Central memory CD8-positive, alpha-beta T cell (primary cell): ENCODE measurements around the gene CCBE1.

Source experiments
- ATAC-seq: fragments of 150-1000 bp; cut with Tn5 transposase; replicated peaks from 2 replicates; pipeline ENCODE4 v1.10.0; 2022; ENCODE audit warnings: mild to moderate bottlenecking, moderate FRiP score, moderate number of reproducible peaks; ENCODE audit not compliant: poor library complexity, severe bottlenecking; ENCODE audit errors: extremely low read depth
- DNase-seq, 2 donors: peaks; one replicate each; pipeline ENCODE4 v3.0.0; 2021; ENCODE audit warnings: low spot score in 2 of 2
- H3K27ac Mint-ChIP-seq: one replicate; pipeline ENCODE4 v1.8.0; 2022; ENCODE audit warnings: low read depth, mild to moderate bottlenecking, moderate library complexity, mixed read lengths
- H3K27me3 Mint-ChIP-seq: one replicate; pipeline ENCODE4 v1.8.0; 2022; ENCODE audit warnings: mixed read lengths
- H3K36me3 Mint-ChIP-seq: one replicate; pipeline ENCODE4 v1.8.0; 2022; ENCODE audit warnings: mild to moderate bottlenecking, moderate library complexity, mixed read lengths; ENCODE audit not compliant: insufficient read depth
- H3K4me1 Mint-ChIP-seq: one replicate; pipeline ENCODE4 v1.8.0; 2022; ENCODE audit warnings: mixed read lengths
- H3K4me3 Mint-ChIP-seq: one replicate; pipeline ENCODE4 v1.8.0; 2022; ENCODE audit warnings: mild to moderate bottlenecking, moderate library complexity, mixed read lengths
- H3K9me3 Mint-ChIP-seq: one replicate; pipeline ENCODE4 v1.8.0; 2022; ENCODE audit warnings: mixed read lengths

Gene CCBE1

GRCh38 chr18:59613903-59614302, 83.3 kb downstream of the CCBE1 start:
- ATAC-seq (no peak), DNase-seq (no peak)
- H3K9me3 Mint-ChIP-seq: no peaks in the 10 kb centered on the region
- H3K36me3 Mint-ChIP-seq: no peaks in the 10 kb centered on the region
- no peak overlapping the region for H3K4me3 Mint-ChIP-seq
- H3K4me1 Mint-ChIP-seq: no peaks in the 10 kb centered on the region
- no peak overlapping the region for H3K27ac Mint-ChIP-seq
- peaks cover 10% of the 10 kb centered on the region for H3K27me3 Mint-ChIP-seq

DNA sequence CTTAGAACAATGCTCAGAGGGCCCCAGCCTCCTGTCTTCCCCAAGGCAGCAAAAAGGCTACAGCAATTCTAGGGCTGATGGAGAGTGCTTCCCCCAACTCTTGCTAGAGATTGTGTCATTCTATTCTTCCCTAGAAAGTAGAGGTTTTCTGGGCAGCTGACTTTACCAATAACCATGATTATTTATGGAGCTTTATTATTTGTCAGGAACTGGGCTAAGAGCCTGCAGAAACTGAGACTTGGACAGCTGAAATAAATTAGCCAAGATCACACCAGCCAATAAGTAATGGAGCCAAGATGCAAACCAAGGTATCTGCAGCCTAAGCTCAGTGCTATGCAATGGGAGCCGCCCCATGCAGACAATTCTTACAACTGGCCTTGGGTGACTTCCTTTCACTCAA, 84.8 kb downstream of the CCBE1 start:
- Mint-ChIP-seq H3K36me3 (no peaks in the 10 kb centered on the region), H3K4me1 (no peaks in the 10 kb centered on the region), H3K27ac (no peak overlapping the region), H3K4me3 (no peak overlapping the region), H3K9me3 (no peaks in the 10 kb centered on the region), H3K27me3 (peaks cover 10% of the 10 kb centered on the region)
- ATAC-seq (no peak), DNase-seq (no peak)

- no peaks in the 10 kb centered on the region for H3K36me3 Mint-ChIP-seq
- H3K27ac Mint-ChIP-seq: no peak overlapping the region
- no peaks in the 10 kb centered on the region for H3K9me3 Mint-ChIP-seq
- ATAC-seq (no peak), DNase-seq (no peak)
- H3K4me1 Mint-ChIP-seq: no peaks in the 10 kb centered on the region
- no peak overlapping the region for H3K4me3 Mint-ChIP-seq
- H3K27me3 Mint-ChIP-seq: peaks cover 2% of the 10 kb centered on the region
These were observed 86.6 kb downstream of the CCBE1 start for GRCh38 chr18:59610546-59611140.

GRCh38 chr18:59609654-59610053, 87.6 kb downstream of the CCBE1 start:
- DNase-seq: no peak
- ATAC-seq: no peak
- Mint-ChIP-seq H3K4me3 (no peak overlapping the region), H3K36me3 (no peaks in the 10 kb centered on the region), H3K9me3 (no peaks in the 10 kb centered on the region), H3K4me1 (no peaks in the 10 kb centered on the region), H3K27ac (no peak overlapping the region), H3K27me3 (no peaks in the 10 kb centered on the region)

DNA sequence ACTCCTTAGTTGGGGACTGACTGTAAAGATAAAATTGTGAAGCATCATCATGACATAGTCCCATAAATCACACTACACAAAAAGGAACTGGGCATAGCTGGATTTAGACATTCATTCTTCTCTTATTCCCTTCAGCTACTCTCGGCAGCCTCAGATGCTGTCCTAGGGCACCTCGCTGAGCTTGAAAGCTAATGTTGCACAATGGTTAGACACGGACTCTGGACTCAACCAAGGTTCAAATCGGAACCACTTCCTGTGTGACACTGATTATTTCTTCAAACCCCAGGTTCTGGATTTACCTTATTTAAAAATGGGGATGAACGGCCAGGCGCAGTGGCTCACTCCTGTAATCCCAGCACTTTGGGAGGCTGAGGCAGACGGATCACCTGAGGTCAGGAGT, 89.8 kb downstream of the CCBE1 start:
- no peak overlapping the region for H3K4me3 Mint-ChIP-seq
- H3K27me3 Mint-ChIP-seq: no peaks in the 10 kb centered on the region
- no peaks in the 10 kb centered on the region for H3K4me1 Mint-ChIP-seq
- H3K27ac Mint-ChIP-seq: no peak overlapping the region
- H3K9me3 Mint-ChIP-seq: no peaks in the 10 kb centered on the region
- H3K36me3 Mint-ChIP-seq: no peaks in the 10 kb centered on the region
- ATAC-seq: no peak
- DNase-seq: no peak

DNA sequence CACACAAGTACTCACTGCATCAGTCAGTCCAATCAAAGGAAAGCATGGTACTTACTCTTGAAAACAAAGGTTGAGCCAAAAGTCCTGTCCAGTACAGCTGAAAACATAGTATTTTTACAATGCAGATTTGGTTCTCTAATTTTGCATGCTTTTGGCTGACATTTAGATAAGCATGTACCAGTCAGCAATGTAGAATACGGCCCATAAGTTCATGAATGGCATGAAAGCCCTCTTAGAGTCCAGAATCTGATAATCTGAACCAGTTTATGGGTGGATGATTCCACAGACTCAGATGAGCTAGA, 90.2 kb downstream of the CCBE1 start:
- H3K27me3 Mint-ChIP-seq: no peaks in the 10 kb centered on the region
- H3K36me3 Mint-ChIP-seq: no peaks in the 10 kb centered on the region
- no peaks in the 10 kb centered on the region for H3K9me3 Mint-ChIP-seq
- no peaks in the 10 kb centered on the region for H3K4me1 Mint-ChIP-seq
- no peak overlapping the region for H3K27ac Mint-ChIP-seq
- DNase-seq (no peak), ATAC-seq (no peak)
- no peak overlapping the region for H3K4me3 Mint-ChIP-seq

GRCh38 chr18:59606193-59607077, 90.8 kb downstream of the CCBE1 start:
- H3K4me3 Mint-ChIP-seq: no peak overlapping the region
- H3K9me3 Mint-ChIP-seq: peaks cover 2% of the 10 kb centered on the region
- DNase-seq: no peak
- H3K27me3 Mint-ChIP-seq: no peaks in the 10 kb centered on the region
- H3K27ac Mint-ChIP-seq: no peak overlapping the region
- ATAC-seq: no peak
- no peaks in the 10 kb centered on the region for H3K36me3 Mint-ChIP-seq
- no peaks in the 10 kb centered on the region for H3K4me1 Mint-ChIP-seq

DNA sequence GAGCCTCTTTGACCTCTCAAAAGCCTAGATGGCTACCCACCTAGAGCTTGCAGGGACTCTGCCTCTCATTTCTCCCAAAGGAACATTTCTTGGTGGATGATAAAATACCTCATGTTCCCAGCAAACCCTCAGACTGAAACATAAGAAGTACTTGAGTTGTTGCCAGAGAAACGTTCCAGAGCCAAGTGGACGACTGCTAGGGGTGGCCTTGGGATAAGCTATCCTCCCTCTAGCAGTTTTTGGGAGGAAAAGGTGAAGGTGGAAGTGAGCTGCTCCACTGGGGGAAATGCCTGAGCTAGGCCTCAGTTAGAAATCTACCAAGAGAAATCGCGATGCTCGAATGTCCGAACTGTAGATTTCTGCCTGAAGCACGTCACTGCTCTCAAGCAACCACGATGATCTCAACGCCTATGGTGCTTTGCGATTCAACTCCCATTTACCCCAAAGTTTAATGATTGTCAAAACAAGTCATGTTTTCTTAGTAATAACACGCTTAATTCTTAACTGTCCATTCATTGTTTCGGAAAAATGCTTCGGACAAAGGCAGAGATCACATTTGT, 91.5 kb downstream of the CCBE1 start:
- no peaks in the 10 kb centered on the region for H3K4me1 Mint-ChIP-seq
- H3K9me3 Mint-ChIP-seq: peaks cover 5% of the 10 kb centered on the region
- no peaks in the 10 kb centered on the region for H3K36me3 Mint-ChIP-seq
- ATAC-seq (no peak), DNase-seq (no peak)
- no peaks in the 10 kb centered on the region for H3K27me3 Mint-ChIP-seq
- no peak overlapping the region for H3K4me3 Mint-ChIP-seq
- no peak overlapping the region for H3K27ac Mint-ChIP-seq

DNA sequence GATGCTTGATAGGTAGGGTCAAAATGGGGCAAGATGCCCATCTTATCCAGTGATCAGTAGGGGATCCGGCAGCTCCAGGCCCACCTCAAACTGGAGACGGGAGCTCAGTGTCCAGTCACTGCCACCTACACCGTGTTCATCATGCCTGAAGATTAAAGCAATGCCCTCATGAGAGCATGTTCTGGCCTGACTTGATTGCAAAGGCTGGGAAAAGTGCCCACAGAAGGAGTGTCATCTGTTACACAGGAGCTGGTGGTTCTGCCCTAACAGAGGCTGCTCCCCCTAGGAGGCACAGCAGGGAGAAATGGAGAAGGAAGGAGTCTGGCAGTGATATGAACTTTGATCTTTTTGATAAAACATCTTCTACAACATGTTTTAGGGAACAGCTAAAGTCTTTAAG, 92.3 kb downstream of the CCBE1 start:
- peaks cover 5% of the 10 kb centered on the region for H3K9me3 Mint-ChIP-seq
- DNase-seq: no peak
- ATAC-seq: no peak

GRCh38 chr18:59597049-59597448, 100.2 kb downstream of the CCBE1 start:
- Mint-ChIP-seq H3K36me3 (no peaks in the 10 kb centered on the region), H3K9me3 (peaks cover 5% of the 10 kb centered on the region), H3K4me3 (no peak overlapping the region), H3K27ac (no peak overlapping the region), H3K27me3 (no peaks in the 10 kb centered on the region), H3K4me1 (no peaks in the 10 kb centered on the region)
- ATAC-seq: no peak
- no peak for DNase-seq

More for the DNA sequence above, 92.3 kb downstream of the CCBE1 start:
- no peak overlapping the region for H3K27ac Mint-ChIP-seq
- no peaks in the 10 kb centered on the region for H3K27me3 Mint-ChIP-seq
- H3K4me3 Mint-ChIP-seq: no peak overlapping the region
- H3K4me1 Mint-ChIP-seq: no peaks in the 10 kb centered on the region
- H3K36me3 Mint-ChIP-seq: no peaks in the 10 kb centered on the region

DNA sequence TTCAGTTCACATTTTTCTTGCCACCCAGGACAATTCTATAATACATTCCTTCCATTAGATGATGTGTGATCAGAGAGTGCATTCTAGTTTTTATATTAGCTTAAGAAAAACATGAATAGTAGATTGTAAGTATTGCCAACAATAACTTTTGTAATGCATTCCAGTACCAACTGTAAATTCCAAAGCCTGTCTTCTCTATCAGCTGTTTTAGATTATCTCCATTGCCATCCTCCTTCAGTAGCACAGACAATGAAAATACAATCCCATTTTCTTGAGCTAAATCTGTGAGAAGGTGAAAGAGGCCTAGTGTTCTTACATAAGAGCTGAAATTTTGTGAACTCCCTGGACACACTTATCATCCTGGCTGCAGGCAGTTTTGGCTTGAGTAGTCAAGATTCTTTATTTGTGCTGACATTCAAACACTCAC, 103.9 kb downstream of the CCBE1 start:
- no peak for ATAC-seq
- no peak overlapping the region for H3K4me3 Mint-ChIP-seq
- no peak overlapping the region for H3K27ac Mint-ChIP-seq
- no peaks in the 10 kb centered on the region for H3K9me3 Mint-ChIP-seq
- no peaks in the 10 kb centered on the region for H3K27me3 Mint-ChIP-seq
- no peaks in the 10 kb centered on the region for H3K4me1 Mint-ChIP-seq
- no peak for DNase-seq
- H3K36me3 Mint-ChIP-seq: no peaks in the 10 kb centered on the region

DNA sequence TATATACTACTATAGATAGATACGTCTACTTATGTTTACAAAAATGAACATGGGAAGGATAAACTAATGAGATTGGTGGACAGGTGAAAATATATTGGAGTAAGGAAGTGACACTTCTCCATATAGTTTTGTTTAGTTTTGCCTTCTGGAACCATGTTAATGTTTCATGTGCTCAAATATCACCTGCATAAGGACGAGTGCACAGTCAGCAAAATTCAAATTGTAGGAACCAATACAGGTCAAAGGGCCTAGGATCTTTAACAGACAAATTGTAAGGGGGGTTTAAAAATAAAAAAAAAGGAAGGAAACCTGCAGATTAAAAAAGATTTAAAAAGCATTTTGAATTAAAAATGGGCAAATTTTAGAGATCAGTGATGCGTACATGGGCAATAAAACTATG, 104.6 kb downstream of the CCBE1 start:
- no peak for ATAC-seq
- H3K4me3 Mint-ChIP-seq: no peak overlapping the region
- no peak for DNase-seq
- no peaks in the 10 kb centered on the region for H3K27me3 Mint-ChIP-seq
- no peaks in the 10 kb centered on the region for H3K36me3 Mint-ChIP-seq
- H3K9me3 Mint-ChIP-seq: no peaks in the 10 kb centered on the region
- H3K27ac Mint-ChIP-seq: no peak overlapping the region
- H3K4me1 Mint-ChIP-seq: no peaks in the 10 kb centered on the region

- no peak for ATAC-seq
- no peak overlapping the region for H3K27ac Mint-ChIP-seq
- H3K27me3 Mint-ChIP-seq: peaks cover 9% of the 10 kb centered on the region
- no peak overlapping the region for H3K4me3 Mint-ChIP-seq
- H3K9me3 Mint-ChIP-seq: peaks cover 6% of the 10 kb centered on the region
- H3K4me1 Mint-ChIP-seq: no peaks in the 10 kb centered on the region
- no peak for DNase-seq
- H3K36me3 Mint-ChIP-seq: no peaks in the 10 kb centered on the region
These were observed 114.8 kb downstream of the CCBE1 start for GRCh38 chr18:59582395-59582794.
